ENCODE data around the gene LAMA4.
"Not testable (repeated sequence)": the region's sequence is repeated elsewhere in the genome, so short reads cannot be mapped to it uniquely, and the experiment has no call there.

LAMA4 gene

GRCh38 chr6:112209131-112209530 lies 45.2 kb downstream of the LAMA4 start:
- no peak for DNase-seq (ENCODE audit: low spot score)

DNA sequence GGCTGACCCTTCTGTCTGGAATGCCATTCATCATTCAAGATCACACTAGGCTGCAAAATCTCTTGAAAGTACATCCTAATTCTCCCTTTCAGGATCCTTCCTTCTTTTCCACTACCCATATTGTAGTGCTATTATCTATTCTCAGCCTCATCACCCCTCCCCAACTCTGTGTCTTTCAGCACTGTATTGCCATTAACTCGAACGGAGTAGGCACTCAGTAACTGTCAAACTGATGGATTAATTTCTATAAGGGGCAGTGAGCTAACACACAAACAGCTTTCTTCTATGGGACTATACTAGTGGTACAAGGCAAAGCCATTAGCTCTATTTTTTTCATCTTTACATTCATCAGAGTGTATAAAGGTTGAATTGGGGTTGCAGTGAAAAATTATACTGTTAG lies 46.6 kb downstream of the LAMA4 start:
- DNase-seq (ENCODE audit: low spot score), result no peak

DNA sequence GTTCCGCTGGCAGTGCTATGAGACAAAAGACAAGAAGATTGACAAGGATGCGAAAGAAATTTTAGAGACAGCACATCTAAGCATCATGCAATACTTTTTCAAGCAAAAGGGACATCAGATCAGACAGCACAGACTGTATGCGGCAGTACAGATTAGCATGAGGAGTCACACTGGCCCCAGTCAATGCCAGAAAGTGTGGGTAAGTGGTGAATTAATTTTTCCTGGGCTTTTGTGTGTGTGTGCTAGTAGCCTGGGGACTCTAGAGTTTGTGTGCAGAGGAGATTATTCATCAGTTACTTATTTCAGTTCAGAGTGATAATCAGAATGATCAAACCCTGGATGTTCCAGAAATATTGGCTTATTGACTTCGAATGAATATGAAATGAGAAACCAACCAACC lies 47.2 kb downstream of the LAMA4 start:
- no peak for DNase-seq (ENCODE audit: low spot score)

DNA sequence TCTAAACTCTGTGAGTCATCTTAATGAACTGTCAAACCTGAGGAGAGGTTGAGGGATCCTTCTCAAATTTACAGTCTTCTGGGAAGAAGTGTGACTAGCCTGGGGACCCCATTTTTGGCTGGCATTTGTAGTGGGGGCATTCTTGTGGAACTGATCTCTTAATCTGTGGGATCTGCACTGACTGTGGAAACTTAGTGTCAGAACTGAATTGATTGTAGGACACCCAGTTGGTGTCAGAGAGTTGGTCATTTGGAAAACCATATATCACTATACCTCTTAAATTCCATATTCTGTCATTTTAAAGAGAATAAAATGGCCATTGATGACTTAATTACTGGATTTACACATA lies 48.3 kb downstream of the LAMA4 start:
- DNase-seq (ENCODE audit: low spot score), result no peak

DNA sequence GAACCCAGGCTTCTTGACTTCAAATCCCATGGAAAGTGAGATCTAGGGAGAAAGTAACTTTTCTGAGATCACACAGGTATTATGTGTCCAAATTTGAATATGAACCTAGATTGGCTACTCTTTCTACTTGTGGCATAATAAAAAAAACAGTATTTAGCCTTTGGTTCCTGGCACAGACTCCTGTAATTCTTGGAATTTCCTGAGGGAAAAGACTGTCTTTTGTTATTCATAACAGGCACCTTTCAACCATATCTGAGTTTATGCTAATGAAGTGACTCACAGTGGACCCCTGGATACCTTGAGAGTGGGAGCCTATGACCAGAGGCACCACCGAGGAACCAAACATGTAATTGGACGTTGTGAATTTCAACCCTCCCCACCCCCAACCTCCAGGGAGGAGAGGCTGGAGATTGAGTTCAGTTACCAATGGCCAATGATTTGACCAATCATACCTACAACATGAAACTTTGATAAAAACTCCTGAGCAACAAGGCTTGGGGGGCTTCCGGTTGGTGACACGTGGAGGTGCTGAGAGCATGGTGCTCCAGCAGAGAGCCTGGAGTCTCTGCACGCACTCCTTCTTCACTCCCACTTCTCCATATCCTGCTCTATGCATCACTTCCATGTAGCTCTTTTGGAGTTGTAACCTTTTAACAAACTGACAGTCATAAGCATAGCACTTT lies 48.8 kb downstream of the LAMA4 start:
- peak; percentile 11 for DNase-seq (ENCODE audit: low spot score)

- no peak for DNase-seq (ENCODE audit: low spot score)
Measured at GRCh38 chr6:112204350-112204706, 50.0 kb downstream of the LAMA4 start.

DNA sequence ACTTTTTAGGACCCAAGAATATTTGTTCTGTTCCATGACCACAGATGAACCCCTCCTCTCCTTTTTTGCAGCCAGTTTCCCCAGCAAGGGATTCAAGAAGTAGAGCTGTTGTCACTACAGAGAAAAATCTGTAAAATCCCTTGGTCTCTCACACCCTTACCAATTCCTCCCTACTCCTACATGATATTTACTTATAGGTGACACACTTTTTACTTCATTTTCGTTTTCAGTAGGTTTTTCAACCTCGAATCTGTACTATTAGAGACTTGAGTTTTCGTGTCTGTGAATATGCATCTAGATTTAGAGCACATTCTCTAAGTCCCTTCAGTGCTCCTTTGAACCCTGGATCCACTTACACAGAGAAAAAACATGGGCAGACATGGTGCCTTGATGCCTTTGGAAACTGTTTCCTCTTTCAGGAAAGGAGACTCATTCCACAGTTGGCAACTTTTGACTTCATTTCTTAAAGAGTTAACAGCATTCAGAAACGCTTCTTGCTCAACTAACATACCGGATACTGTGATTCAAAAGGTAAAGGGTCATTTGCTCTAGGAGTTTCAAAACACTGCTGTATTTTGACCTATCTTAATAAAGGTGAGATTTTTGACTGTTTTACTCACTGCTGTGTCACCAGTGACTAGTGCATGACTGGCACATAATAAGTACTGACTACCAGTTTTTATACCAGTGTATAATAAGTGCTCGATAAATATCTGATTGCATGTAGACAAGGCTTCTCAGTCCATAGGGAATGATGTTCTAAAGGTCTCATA lies 50.6 kb downstream of the LAMA4 start:
- DNase-seq (ENCODE audit: low spot score), result peak; percentile 45

GRCh38 chr6:112202639-112203341 lies 51.6 kb downstream of the LAMA4 start:
- no peak for DNase-seq (ENCODE audit: low spot score)

DNA sequence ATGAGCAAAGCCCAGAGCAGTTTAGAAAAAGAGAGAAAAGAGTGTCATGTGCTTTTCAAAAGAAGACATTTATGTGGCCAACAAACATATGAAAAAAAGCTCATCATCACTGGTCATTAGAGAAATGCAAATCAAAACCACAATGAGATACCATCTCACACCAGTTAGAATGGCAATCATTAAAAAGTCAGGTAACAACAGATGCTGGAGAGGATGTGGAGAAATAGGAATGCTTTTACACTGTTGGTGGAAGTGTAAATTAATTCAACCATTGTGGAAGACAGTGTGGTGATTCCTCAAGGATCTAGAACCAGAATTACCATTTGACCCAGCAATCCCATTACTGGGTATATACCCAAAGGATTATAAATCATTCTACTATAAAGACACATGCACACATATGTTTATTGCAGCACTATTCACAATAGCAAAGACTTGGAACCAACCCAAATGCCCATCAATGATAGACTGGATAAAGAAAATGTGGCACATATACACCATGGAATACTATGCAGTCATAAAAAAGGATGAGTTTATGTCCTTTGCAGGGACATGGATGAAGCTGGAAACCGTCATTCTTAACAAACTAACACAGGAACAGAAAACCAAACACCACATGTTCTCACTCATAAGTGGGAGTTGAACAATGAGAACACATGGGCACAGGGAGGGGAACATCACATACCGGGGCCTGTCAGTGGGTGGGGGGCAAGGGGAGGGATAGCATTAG lies 54.0 kb downstream of the LAMA4 start:
- not testable (repeated sequence) for DNase-seq (ENCODE audit: low spot score)

- no peak for DNase-seq (ENCODE audit: low spot score)
Measured at GRCh38 chr6:112199001-112199403, 55.4 kb downstream of the LAMA4 start.

DNA sequence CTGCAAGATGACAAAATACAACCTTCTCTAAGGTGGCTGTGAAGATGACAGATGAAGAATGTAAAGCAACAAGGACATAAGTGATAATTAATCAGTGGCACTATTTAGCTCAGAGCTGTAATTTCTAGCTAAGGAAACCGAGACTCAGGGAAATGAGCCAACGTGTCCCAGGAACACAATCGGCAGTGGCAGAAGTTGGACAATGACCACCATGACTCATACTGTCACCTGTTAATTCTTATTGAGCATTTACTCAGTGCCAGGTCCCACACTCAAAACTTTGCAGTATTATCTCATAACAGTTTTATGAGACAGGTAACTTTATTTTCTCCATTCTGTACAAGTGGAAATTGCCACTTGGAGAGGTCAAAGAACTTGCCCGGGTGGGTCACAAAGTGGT lies 55.8 kb downstream of the LAMA4 start:
- DNase-seq (ENCODE audit: low spot score), result no peak

- DNase-seq (ENCODE audit: low spot score), result no peak
Measured at GRCh38 chr6:112197636-112198035, 56.7 kb downstream of the LAMA4 start.

- no peak for DNase-seq (ENCODE audit: low spot score)
Measured at GRCh38 chr6:112196306-112196705, 58.1 kb downstream of the LAMA4 start.

- no peak for DNase-seq (ENCODE audit: low spot score)
Measured at GRCh38 chr6:112195166-112195565, 59.2 kb downstream of the LAMA4 start.

DNA sequence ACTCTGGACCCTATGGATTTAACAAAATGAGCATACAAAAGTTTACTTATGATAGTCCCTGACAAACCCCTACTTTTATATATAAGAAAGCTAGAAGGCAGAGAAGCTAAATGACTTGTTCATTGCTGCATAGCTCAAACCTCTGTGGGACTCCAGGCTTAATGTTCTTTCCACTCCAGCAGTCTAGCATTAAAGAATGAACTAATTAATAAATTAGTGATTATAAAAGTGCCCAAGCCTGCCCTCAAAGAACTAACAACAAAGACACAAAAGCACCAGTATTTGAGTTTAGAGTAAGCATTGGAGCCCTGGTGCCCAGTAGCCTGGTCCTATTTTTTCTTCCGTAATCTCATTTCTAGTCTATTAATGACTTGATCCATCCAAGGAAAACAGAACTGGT lies 59.9 kb downstream of the LAMA4 start:
- no peak for DNase-seq (ENCODE audit: low spot score)

GRCh38 chr6:112193535-112194051 lies 60.8 kb downstream of the LAMA4 start:
- DNase-seq (ENCODE audit: low spot score), result no peak

DNA sequence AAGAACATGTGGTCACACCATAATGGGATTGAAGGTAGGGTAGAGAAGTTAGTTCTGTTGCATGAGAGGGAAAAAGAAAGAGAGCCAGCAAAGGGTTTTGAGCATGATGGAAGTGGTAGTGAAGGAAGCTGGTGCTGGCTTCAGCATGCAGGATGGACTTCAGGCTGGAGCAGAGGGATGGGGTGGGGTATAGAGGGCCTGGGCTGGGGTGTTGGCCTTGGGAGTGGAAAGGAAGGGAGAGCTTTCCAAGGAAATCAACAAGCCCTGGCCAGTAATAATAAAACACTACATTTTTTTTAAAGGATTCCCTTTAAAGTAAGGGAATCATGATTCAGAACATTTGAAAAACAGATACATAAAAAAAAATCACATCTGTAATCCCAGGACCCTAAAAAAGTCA lies 61.2 kb downstream of the LAMA4 start:
- DNase-seq (ENCODE audit: low spot score), result no peak

DNA sequence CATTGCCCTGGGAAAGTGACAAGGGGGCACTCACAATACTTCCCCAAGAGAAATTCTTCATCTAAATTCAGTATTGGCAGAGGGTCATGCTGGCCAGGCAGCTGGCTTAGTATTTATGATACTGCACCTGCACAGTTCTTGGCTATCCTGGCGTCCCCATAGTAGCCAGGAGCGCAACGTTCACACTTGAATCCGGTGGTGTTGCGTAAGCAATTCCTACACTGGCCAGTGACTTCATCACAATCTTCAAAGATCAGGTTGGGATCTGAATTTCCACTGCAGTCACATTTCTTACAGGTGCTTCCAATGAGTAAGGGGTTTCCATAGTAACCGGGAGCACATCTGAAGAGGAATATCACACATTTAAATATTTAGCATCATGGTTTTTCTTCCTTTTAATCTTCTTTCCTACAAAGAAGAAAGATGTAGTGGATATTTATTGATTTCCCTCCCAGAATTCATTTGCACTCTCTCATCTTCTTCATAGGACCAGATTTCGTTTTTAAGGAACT lies 62.8 kb downstream of the LAMA4 start:
- no peak for DNase-seq (ENCODE audit: low spot score)

GRCh38 chr6:112190164-112190563 lies 64.2 kb downstream of the LAMA4 start:
- DNase-seq (ENCODE audit: low spot score), result no peak

GRCh38 chr6:112189494-112189893 lies 64.9 kb downstream of the LAMA4 start:
- peak; percentile 54 for DNase-seq (ENCODE audit: low spot score)

DNA sequence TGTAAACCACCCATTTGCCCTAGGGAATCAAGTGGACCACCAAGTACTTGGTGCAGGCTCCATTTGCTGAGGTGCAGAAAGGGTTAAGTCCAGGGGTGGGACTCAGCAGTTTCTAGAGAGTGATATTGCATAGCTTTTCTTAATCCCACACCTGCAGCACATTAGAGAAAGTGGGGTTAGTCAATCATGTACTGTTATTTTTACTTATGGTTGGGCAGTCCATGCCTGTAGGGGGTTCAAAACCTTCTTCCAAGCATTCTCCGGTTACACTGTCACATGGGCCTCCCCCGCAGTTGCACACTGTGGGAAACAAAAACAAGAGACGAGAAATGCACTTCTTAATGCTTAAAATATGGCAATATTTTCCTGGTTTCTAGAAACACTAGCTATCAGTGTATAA lies 65.5 kb downstream of the LAMA4 start:
- peak; percentile 35 for DNase-seq (ENCODE audit: low spot score)

DNA sequence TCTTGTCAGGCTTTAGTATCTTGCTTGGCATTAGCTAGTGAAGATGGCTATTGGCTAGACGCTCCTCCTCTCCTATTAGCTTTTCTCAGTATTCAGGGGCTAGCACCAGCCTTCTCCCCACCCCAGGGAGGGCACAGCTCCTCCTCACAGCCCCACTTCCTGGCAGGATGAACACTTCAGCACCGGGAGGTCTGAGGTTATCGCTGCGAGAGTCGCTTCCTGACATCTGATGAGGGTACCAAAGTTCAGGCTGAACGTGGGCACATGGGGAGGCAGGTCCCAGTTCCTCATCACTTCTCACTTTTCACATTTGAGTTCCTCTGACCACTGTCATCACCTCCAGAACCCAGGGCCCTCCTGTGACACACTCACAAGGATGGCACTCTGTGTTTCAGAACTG lies 66.6 kb downstream of the LAMA4 start:
- DNase-seq (ENCODE audit: low spot score), result no peak
